ENCODE data around the gene PCGF3.
"Not testable (repeated sequence)": the region's sequence is repeated elsewhere in the genome, so short reads cannot be mapped to it uniquely, and the experiment has no call there.

The PCGF3 gene

GRCh38 chr4:667545-667925 is 38.1 kb upstream of the PCGF3 start:
- in situ Hi-C loops (cut with MboI; ENCODE audit: low sequenced_read_pairs): no loop called here

GRCh38 chr4:668219-668618 is 37.4 kb upstream of the PCGF3 start:
- in situ Hi-C loops (cut with MboI; ENCODE audit: low sequenced_read_pairs): not testable (repeated sequence)

GRCh38 chr4:669806-670559 is 35.6 kb upstream of the PCGF3 start:
- in situ Hi-C loops (cut with MboI; ENCODE audit: low sequenced_read_pairs): not testable (repeated sequence)

GRCh38 chr4:671769-672168 is 33.9 kb upstream of the PCGF3 start:
- in situ Hi-C loops (cut with MboI; ENCODE audit: low sequenced_read_pairs): no loop called here

GRCh38 chr4:673349-674091 is 32.1 kb upstream of the PCGF3 start:
- in situ Hi-C loops (cut with MboI; ENCODE audit: low sequenced_read_pairs): no loop called here

- in situ Hi-C loops (cut with MboI; ENCODE audit: low sequenced_read_pairs): no loop called here
Measured at GRCh38 chr4:674172-675035, 31.2 kb upstream of the PCGF3 start, which contains the start of the genes ATP5ME and MYL5. Gene ATP5ME, minus strand, starts transcription at chr4:674276. Its CDS starts 29 bp downstream, at chr4:674247. Gene MYL5, plus strand, starts transcription at chr4:674542. Its CDS starts 3,485 bp downstream, at chr4:678027.

- in situ Hi-C loops (cut with MboI; ENCODE audit: low sequenced_read_pairs): no loop called here
Measured at GRCh38 chr4:675036-675882, 30.4 kb upstream of the PCGF3 start.

- in situ Hi-C loops (cut with MboI; ENCODE audit: low sequenced_read_pairs): no loop called here
Measured at GRCh38 chr4:675980-676870, 29.4 kb upstream of the PCGF3 start.

GRCh38 chr4:676871-677235 is 28.8 kb upstream of the PCGF3 start:
- in situ Hi-C loops (cut with MboI; ENCODE audit: low sequenced_read_pairs): no loop called here

- in situ Hi-C loops (cut with MboI; ENCODE audit: low sequenced_read_pairs): no loop called here
Measured at GRCh38 chr4:677431-678293, 28.0 kb upstream of the PCGF3 start.

- in situ Hi-C loops (cut with MboI; ENCODE audit: low sequenced_read_pairs): no loop called here
Measured at GRCh38 chr4:678331-679103, 27.1 kb upstream of the PCGF3 start.

- in situ Hi-C loops (cut with MboI; ENCODE audit: low sequenced_read_pairs): no loop called here
Measured at GRCh38 chr4:679104-679481, 26.5 kb upstream of the PCGF3 start.

- in situ Hi-C loops (cut with MboI; ENCODE audit: low sequenced_read_pairs): no loop called here
Measured at GRCh38 chr4:679629-680028, 26.0 kb upstream of the PCGF3 start.

- in situ Hi-C loops (cut with MboI; ENCODE audit: low sequenced_read_pairs): no loop called here
Measured at GRCh38 chr4:680091-680490, 25.5 kb upstream of the PCGF3 start.

GRCh38 chr4:680551-680927 is 25.1 kb upstream of the PCGF3 start:
- in situ Hi-C loops (cut with MboI; ENCODE audit: low sequenced_read_pairs): no loop called here

GRCh38 chr4:680928-681645 is 24.5 kb upstream of the PCGF3 start:
- in situ Hi-C loops (cut with MboI; ENCODE audit: low sequenced_read_pairs): no loop called here

- in situ Hi-C loops (cut with MboI; ENCODE audit: low sequenced_read_pairs): no loop called here
Measured at GRCh38 chr4:681736-682451, 23.7 kb upstream of the PCGF3 start.

All from HL-60/S4 treated with retinoic acid at 250 ng/mL for 4 days and 3 days (cell line).